ENCODE measurements around the gene CCDC57.

The CCDC57 gene

GRCh38 chr17:82253179-82253544, 40.5 kb upstream of the CCDC57 start:
- Histone ChIP-seq H3K9me3 (ENCODE audit: control insufficient read depth in 1 of 2, low read length in 2 of 2) (no peaks in the 10 kb centered on the region), H3K36me3 (ENCODE audit: control insufficient read depth in 1 of 2, insufficient read depth in 2 of 2, low read length in 2 of 2) (peaks cover 51 to 84% of the 10 kb centered on the region in 2 donors), H3K27me3 (ENCODE audit: control insufficient read depth in 1 of 2, insufficient read depth in 2 of 2, low read length in 2 of 2) (no peaks in the 10 kb centered on the region), H3K4me1 (ENCODE audit: control insufficient read depth in 1 of 2, insufficient read depth in 2 of 2, low read length in 2 of 2) (no peaks in the 10 kb centered on the region), H3K4me3 (ENCODE audit: low read depth in 1 of 2, low read length in 2 of 2) (no peak overlapping the region), H3K27ac (ENCODE audit: low read depth, low read length) (no peak overlapping the region), H3K9ac (ENCODE audit: low read depth in 1 of 2, low read length in 2 of 2) (no peak overlapping the region)

GRCh38 chr17:82252511-82253178, 40.0 kb upstream of the CCDC57 start:
- Histone ChIP-seq H3K27me3 (ENCODE audit: control insufficient read depth in 1 of 2, insufficient read depth in 2 of 2, low read length in 2 of 2) (no peaks in the 10 kb centered on the region), H3K27ac (ENCODE audit: low read depth, low read length) (no peak overlapping the region), H3K4me3 (ENCODE audit: low read depth in 1 of 2, low read length in 2 of 2) (no peak overlapping the region), H3K9me3 (ENCODE audit: control insufficient read depth in 1 of 2, low read length in 2 of 2) (no peaks in the 10 kb centered on the region), H3K36me3 (ENCODE audit: control insufficient read depth in 1 of 2, insufficient read depth in 2 of 2, low read length in 2 of 2) (peaks cover 56 to 86% of the 10 kb centered on the region in 2 donors), H3K4me1 (ENCODE audit: control insufficient read depth in 1 of 2, insufficient read depth in 2 of 2, low read length in 2 of 2) (no peaks in the 10 kb centered on the region), H3K9ac (ENCODE audit: low read depth in 1 of 2, low read length in 2 of 2) (no peak overlapping the region)

DNA sequence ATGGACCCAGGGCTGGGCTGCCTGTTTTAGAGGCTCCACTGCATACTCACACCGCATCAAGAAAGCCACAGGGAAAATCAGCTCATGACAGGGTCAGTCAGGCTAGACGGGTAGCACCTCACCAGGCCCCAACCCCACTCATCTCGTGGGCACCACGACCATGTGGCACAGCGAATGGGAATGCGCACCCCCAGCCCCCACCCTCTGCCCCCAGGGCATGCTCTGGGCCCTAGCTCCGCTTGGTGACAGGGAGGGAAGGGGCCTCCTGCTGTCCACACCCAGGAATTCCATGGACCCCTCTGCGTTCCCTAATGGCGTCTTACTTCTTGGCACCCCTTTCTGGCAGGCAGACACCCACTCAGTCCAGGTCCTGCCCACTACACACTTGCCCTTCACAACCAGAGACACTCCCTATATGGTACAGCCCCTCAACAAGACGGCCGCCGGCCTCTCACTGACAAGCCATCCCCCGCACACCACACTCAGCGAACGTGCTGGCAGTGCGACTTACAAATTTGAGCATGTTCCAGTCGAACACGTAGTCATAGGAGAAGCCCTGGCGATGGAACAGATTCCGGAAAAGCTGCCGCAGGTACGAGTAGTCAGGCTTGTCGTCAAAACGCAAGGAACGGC, 38.3 kb upstream of the CCDC57 start:
- H3K9ac ChIP-seq (ENCODE audit: low read depth in 1 of 2, low read length in 2 of 2): no peak overlapping the region
- no peaks in the 10 kb centered on the region for H3K27me3 ChIP-seq (ENCODE audit: control insufficient read depth in 1 of 2, insufficient read depth in 2 of 2, low read length in 2 of 2)
- H3K36me3 ChIP-seq (ENCODE audit: control insufficient read depth in 1 of 2, insufficient read depth in 2 of 2, low read length in 2 of 2): peaks cover 58 to 87% of the 10 kb centered on the region in 2 donors
- no peaks in the 10 kb centered on the region for H3K9me3 ChIP-seq (ENCODE audit: control insufficient read depth in 1 of 2, low read length in 2 of 2)
- peaks cover 0 to 6% of the 10 kb centered on the region in 2 donors for H3K4me1 ChIP-seq (ENCODE audit: control insufficient read depth in 1 of 2, insufficient read depth in 2 of 2, low read length in 2 of 2)
- H3K27ac ChIP-seq (ENCODE audit: low read depth, low read length): no peak overlapping the region
- H3K4me3 ChIP-seq (ENCODE audit: low read depth in 1 of 2, low read length in 2 of 2): no peak overlapping the region

- H3K27ac ChIP-seq (ENCODE audit: low read depth, low read length): no peak overlapping the region
- H3K36me3 ChIP-seq (ENCODE audit: control insufficient read depth in 1 of 2, insufficient read depth in 2 of 2, low read length in 2 of 2): peaks cover 60 to 87% of the 10 kb centered on the region in 2 donors
- H3K9ac ChIP-seq (ENCODE audit: low read depth in 1 of 2, low read length in 2 of 2): no peak overlapping the region
- no peaks in the 10 kb centered on the region for H3K27me3 ChIP-seq (ENCODE audit: control insufficient read depth in 1 of 2, insufficient read depth in 2 of 2, low read length in 2 of 2)
- peaks cover 0 to 6% of the 10 kb centered on the region in 2 donors for H3K4me1 ChIP-seq (ENCODE audit: control insufficient read depth in 1 of 2, insufficient read depth in 2 of 2, low read length in 2 of 2)
- H3K4me3 ChIP-seq (ENCODE audit: low read depth in 1 of 2, low read length in 2 of 2): no peak overlapping the region
- no peaks in the 10 kb centered on the region for H3K9me3 ChIP-seq (ENCODE audit: control insufficient read depth in 1 of 2, low read length in 2 of 2)
Observed at GRCh38 chr17:82249896-82250581, 37.4 kb upstream of the CCDC57 start.

DNA sequence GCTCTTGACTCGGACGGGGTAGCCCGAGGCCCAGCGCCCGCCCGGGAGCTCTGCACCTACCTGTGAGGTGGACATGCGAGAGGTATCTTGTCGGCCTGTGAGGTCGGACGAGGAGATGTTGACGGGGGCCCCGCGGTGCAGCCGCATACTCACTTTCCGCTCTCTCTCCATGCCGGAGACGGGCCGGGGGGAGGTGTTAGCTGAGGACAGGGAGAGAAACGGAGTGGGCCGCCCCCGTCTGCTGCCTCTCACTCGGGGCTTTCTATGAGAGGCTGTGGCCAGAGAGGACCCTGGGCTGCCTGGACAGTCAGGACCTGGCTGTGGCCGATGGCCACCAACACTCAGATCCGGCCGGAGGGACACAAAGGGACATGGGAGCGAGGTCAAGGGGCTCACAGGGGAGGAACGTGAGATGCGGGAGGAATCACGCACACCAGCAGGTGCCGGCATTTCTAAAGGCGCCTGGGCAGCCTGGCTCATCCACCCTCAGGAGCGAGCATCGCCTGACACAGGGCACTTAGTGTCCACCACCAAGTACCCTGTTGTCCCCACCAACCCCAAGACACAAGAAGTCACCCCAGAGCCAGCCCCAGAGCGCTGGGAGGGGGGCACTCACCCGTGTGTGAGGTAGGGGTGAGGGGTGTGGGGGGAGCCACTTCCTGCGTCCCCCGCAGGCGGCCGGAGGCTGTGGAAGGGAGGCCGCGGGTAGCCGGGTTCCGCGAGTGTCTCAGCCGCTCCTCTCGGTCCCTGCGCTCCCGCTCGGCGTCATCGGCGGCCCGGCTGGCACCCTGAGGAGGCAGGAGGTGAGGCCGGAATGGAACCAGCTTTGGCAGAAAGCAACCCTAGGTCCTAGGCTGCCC, 36.4 kb upstream of the CCDC57 start:
- Histone ChIP-seq H3K27ac (ENCODE audit: low read depth, low read length) (no peak overlapping the region), H3K4me1 (ENCODE audit: control insufficient read depth in 1 of 2, insufficient read depth in 2 of 2, low read length in 2 of 2) (peaks cover 0 to 6% of the 10 kb centered on the region in 2 donors)

DNA sequence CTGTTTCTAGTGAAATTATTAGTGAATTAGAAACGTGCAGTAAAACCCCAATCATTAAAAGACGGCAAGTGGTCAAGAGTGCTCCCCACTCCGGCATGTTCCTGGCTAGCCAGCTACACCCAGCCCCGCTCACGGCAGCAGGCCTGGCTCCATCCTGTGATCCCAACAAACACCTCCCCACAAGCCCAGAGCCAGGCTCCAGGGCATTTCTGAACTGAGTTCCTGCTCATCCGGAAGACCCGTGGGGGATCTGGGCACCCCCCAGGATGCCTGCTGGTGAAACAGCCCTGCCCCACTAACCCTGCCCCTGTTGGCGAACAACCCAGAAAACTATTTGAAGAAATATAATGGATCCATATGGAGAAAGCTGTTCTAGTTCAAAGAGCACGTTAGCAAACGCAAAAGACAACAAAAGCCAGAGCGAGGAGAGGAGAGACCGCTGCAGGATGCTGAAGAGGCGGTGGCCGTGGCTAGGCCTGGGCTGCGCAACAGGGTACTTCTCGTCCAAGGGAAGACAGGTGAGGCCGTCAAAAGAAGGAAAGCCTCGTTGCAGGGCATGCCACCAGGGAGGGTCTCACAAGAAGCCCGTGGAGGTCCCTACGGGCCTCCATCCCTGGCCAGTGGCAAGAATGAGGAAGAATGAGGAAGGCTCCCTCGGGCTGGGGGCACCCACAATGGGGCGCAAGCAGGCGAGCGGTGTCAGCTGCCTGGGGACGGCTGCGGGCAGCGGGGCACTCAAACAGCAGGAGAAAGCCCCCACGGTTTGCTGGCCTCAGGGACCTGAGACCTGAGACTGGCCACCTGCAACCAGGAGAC, 35.4 kb upstream of the CCDC57 start:
- no peak overlapping the region for H3K4me3 ChIP-seq (ENCODE audit: low read depth in 1 of 2, low read length in 2 of 2)
- H3K9ac ChIP-seq (ENCODE audit: low read depth in 1 of 2, low read length in 2 of 2): no peak overlapping the region
- no peaks in the 10 kb centered on the region for H3K27me3 ChIP-seq (ENCODE audit: control insufficient read depth in 1 of 2, insufficient read depth in 2 of 2, low read length in 2 of 2)
- H3K27ac ChIP-seq (ENCODE audit: low read depth, low read length): no peak overlapping the region
- H3K36me3 ChIP-seq (ENCODE audit: control insufficient read depth in 1 of 2, insufficient read depth in 2 of 2, low read length in 2 of 2): peaks cover 74 to 100% of the 10 kb centered on the region in 2 donors
- H3K9me3 ChIP-seq (ENCODE audit: control insufficient read depth in 1 of 2, low read length in 2 of 2): no peaks in the 10 kb centered on the region
- H3K4me1 ChIP-seq (ENCODE audit: control insufficient read depth in 1 of 2, insufficient read depth in 2 of 2, low read length in 2 of 2): peaks cover 5 to 14% of the 10 kb centered on the region in 2 donors

More for the DNA sequence above, 36.4 kb upstream of the CCDC57 start:
- H3K9ac ChIP-seq (ENCODE audit: low read depth in 1 of 2, low read length in 2 of 2): no peak overlapping the region
- H3K9me3 ChIP-seq (ENCODE audit: control insufficient read depth in 1 of 2, low read length in 2 of 2): no peaks in the 10 kb centered on the region
- H3K27me3 ChIP-seq (ENCODE audit: control insufficient read depth in 1 of 2, insufficient read depth in 2 of 2, low read length in 2 of 2): no peaks in the 10 kb centered on the region
- H3K36me3 ChIP-seq (ENCODE audit: control insufficient read depth in 1 of 2, insufficient read depth in 2 of 2, low read length in 2 of 2): peaks cover 69 to 96% of the 10 kb centered on the region in 2 donors
- H3K4me3 ChIP-seq (ENCODE audit: low read depth in 1 of 2, low read length in 2 of 2): no peak overlapping the region

DNA sequence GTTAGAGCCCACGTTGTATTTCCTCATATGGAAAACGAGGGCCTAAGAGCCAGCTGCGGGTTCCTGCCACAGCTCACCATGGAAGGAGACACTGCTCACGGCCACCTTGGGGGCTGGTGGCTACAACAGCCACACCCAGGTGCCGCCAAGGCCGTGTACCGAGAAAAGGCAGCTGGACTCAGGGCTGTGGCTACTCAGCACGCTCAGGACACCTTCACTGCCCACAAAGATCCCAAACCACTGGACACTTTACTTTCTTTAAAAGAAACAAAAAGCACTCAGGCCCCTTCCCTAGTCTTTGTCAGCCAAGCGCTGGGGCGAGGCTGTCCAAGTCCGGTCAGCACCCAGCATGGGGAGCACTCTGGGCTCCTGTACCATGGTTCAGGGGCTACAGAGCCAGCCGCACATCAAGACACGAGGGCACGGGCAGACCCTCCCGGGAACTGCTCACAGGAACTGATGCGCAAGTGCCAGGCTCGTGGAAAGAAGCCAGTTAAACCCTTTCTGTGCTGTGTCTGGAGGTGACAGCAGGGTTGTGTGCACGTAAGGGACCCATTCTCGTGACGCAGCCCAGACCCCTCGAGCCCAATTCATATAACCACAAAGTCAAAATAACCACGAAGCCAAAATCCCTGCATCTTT, 34.7 kb upstream of the CCDC57 start:
- H3K27ac ChIP-seq (ENCODE audit: low read depth, low read length): peak overlapping the region; percentile 51
- H3K9ac ChIP-seq (ENCODE audit: low read depth in 1 of 2, low read length in 2 of 2): no peak overlapping the region
- H3K4me1 ChIP-seq (ENCODE audit: control insufficient read depth in 1 of 2, insufficient read depth in 2 of 2, low read length in 2 of 2): peaks cover 13 to 22% of the 10 kb centered on the region in 2 donors
- no peak overlapping the region for H3K4me3 ChIP-seq (ENCODE audit: low read depth in 1 of 2, low read length in 2 of 2)
- peaks cover 72 to 100% of the 10 kb centered on the region in 2 donors for H3K36me3 ChIP-seq (ENCODE audit: control insufficient read depth in 1 of 2, insufficient read depth in 2 of 2, low read length in 2 of 2)
- no peaks in the 10 kb centered on the region for H3K9me3 ChIP-seq (ENCODE audit: control insufficient read depth in 1 of 2, low read length in 2 of 2)
- H3K27me3 ChIP-seq (ENCODE audit: control insufficient read depth in 1 of 2, insufficient read depth in 2 of 2, low read length in 2 of 2): no peaks in the 10 kb centered on the region

GRCh38 chr17:82246365-82247181, 33.9 kb upstream of the CCDC57 start:
- Histone ChIP-seq H3K27me3 (ENCODE audit: control insufficient read depth in 1 of 2, insufficient read depth in 2 of 2, low read length in 2 of 2) (no peaks in the 10 kb centered on the region), H3K4me1 (ENCODE audit: control insufficient read depth in 1 of 2, insufficient read depth in 2 of 2, low read length in 2 of 2) (peaks cover 18 to 29% of the 10 kb centered on the region in 2 donors), H3K9ac (ENCODE audit: low read depth in 1 of 2, low read length in 2 of 2) (no peak overlapping the region), H3K36me3 (ENCODE audit: control insufficient read depth in 1 of 2, insufficient read depth in 2 of 2, low read length in 2 of 2) (peaks cover 69 to 95% of the 10 kb centered on the region in 2 donors), H3K27ac (ENCODE audit: low read depth, low read length) (peak overlapping the region; percentile 51), H3K4me3 (ENCODE audit: low read depth in 1 of 2, low read length in 2 of 2) (no peak overlapping the region), H3K9me3 (ENCODE audit: control insufficient read depth in 1 of 2, low read length in 2 of 2) (no peaks in the 10 kb centered on the region)

All from duodenal mucosa (tissue), 2 donors.